Uterus (tissue), 2 donors: Measurements from ENCODE around the gene RAB4B.
"Not testable (repeated sequence)": the region's sequence is repeated elsewhere in the genome, so short reads cannot be mapped to it uniquely, and the experiment has no call there.

ENCODE experiments used
- POLR2A ChIP-seq, 2 donors: fragments of 450-650 bp; IDR thresholded peaks; one replicate each; pipeline ENCODE4 v1.6.1; 2016; ENCODE audit warnings: antibody characterized with exemption in 2 of 2, mild to moderate bottlenecking in 1 of 2, moderate library complexity in 1 of 2
- TF ChIP-seq, protein P1 (sequence below), 4 experiments: fragments of 200-600 bp in 2 of 4; fragments of 450-650 bp in 2 of 4; sonication (generic) in 2 of 4; IDR thresholded peaks; one replicate each; pipeline ENCODE4 v1.5.1; 2016 to 2019; ENCODE audit warnings: antibody characterized with exemption in 4 of 4, mild to moderate bottlenecking in 2 of 4, moderate library complexity in 1 of 4

DNA sequence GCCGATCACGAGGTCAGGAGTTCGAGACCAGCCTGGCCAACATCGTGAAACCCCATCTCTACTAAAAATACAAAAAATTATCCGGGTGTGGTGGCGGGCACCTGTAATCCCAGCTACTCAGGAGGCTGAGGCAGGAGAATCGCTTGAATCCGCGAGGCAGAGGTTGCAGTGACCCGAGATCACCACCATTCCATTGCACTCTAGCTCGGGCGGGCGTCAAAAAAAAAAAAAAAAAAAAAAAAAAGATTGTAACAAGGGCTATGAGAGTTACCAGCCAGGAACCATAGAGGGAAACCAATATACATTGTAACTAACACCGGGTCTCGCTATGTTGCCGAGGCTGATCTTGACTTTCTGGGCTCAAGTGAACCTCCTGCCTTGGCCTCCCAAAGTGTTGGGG, 45.7 kb upstream of the RAB4B start:
- TF ChIP-seq, protein P1, sequence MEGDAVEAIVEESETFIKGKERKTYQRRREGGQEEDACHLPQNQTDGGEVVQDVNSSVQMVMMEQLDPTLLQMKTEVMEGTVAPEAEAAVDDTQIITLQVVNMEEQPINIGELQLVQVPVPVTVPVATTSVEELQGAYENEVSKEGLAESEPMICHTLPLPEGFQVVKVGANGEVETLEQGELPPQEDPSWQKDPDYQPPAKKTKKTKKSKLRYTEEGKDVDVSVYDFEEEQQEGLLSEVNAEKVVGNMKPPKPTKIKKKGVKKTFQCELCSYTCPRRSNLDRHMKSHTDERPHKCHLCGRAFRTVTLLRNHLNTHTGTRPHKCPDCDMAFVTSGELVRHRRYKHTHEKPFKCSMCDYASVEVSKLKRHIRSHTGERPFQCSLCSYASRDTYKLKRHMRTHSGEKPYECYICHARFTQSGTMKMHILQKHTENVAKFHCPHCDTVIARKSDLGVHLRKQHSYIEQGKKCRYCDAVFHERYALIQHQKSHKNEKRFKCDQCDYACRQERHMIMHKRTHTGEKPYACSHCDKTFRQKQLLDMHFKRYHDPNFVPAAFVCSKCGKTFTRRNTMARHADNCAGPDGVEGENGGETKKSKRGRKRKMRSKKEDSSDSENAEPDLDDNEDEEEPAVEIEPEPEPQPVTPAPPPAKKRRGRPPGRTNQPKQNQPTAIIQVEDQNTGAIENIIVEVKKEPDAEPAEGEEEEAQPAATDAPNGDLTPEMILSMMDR (IDR thresholded peaks at IDR 0.05) = not testable (repeated sequence)
- not testable (repeated sequence) for TF ChIP-seq POLR2A (IDR thresholded peaks at IDR 0.05)
